Lung (tissue), 12 donors: ENCODE measurements around the gene FBF1. TPM values are rescaled to one million over a fixed set of nuclear protein-coding genes. Genes with fewer than 3 reads are reported as not detected.

ENCODE experiments used
- ATAC-seq: fragments of 200-7000 bp; cut with Tn5 transposase; one replicate; pipeline ENCODE4 v1.9.1; 2020; ENCODE audit warnings: moderate number of reproducible peaks; ENCODE audit not compliant: insufficient read depth, low FRiP score
- DNase-seq, 3 donors: peaks; one replicate each; pipeline ENCODE4 v3.0.0-alpha.2; 2013 to 2017
- H3K27ac ChIP-seq, 2 donors: one replicate each; pipeline ENCODE4 v1.5.1; 2013; ENCODE audit warnings: mild to moderate bottlenecking in 2 of 2, moderate library complexity in 2 of 2, control low read depth in 1 of 2, inconsistent platforms in 1 of 2, low read depth in 1 of 2, low read length in 1 of 2
- H3K27me3 ChIP-seq, 3 donors: one replicate each; pipeline ENCODE4 v1.5.1; 2013; ENCODE audit warnings: low read length in 2 of 3; ENCODE audit not compliant: control insufficient read depth in 3 of 3, insufficient read depth in 3 of 3
- H3K36me3 ChIP-seq, 4 donors: one replicate each; pipeline ENCODE4 v1.5.1; 2013; ENCODE audit warnings: low read length in 4 of 4, mild to moderate bottlenecking in 1 of 4, moderate library complexity in 1 of 4; ENCODE audit not compliant: control insufficient read depth in 4 of 4, insufficient read depth in 4 of 4
- H3K4me1 ChIP-seq, 5 donors: one replicate each; pipeline ENCODE4 v1.5.1; 2013; ENCODE audit warnings: low read length in 5 of 5, mild to moderate bottlenecking in 2 of 5, moderate library complexity in 1 of 5; ENCODE audit not compliant: control insufficient read depth in 5 of 5, insufficient read depth in 5 of 5
- H3K4me3 ChIP-seq: one replicate; pipeline ENCODE4 v1.5.1; 2013; ENCODE audit warnings: mild to moderate bottlenecking, control low read depth, moderate library complexity
- H3K9ac ChIP-seq, 2 donors: one replicate each; pipeline ENCODE4 v1.5.1; 2013; ENCODE audit warnings: low read length in 2 of 2, control low read depth in 1 of 2; ENCODE audit not compliant: insufficient read depth in 1 of 2
- H3K9me3 ChIP-seq, 4 donors: one replicate each; pipeline ENCODE4 v1.5.1; 2013; ENCODE audit warnings: low read length in 3 of 4, mild to moderate bottlenecking in 1 of 4, moderate library complexity in 1 of 4; ENCODE audit not compliant: control insufficient read depth in 4 of 4, insufficient read depth in 3 of 4
- CTCF ChIP-seq: IDR thresholded peaks from 2 replicates; pipeline ENCODE4 v1.5.1; 2012; ENCODE audit warnings: mild to moderate bottlenecking; ENCODE audit errors: control extremely low read depth, extremely low read depth
- WGBS, 2 donors: extraction: QIAGEN DNeasy Blood & Tissue Kit; methylation state at CpG; one replicate each; pipeline ENCODE4 v1.1.7; 2013; 5-methylcytosine and 5-hydroxymethylcytosine counted together
- polyA plus RNA-seq, 2 donors: library from polyadenylated mRNA; stranded (reverse); fragments of 200-250 nt; gene quantifications; one replicate each; pipeline ENCODE4 v1.2.1, GENCODE V29; 2013
- total RNA-seq, 2 donors: library from RNA; depleted of rRNA in 1 of 2; stranded (reverse); fragments of >200 nt in 1 of 2; gene quantifications; one replicate each; pipeline ENCODE4 v1.2.1, GENCODE V29; 2014 to 2021
- donor health status: control.
- donor health status: control.
- donor health status: Bipolar disorder and iron deficiency.
- donor health status: healthy.
- donor health status: DM: yes; HTN: yes; CAD: no.

Gene FBF1
- total and polyA plus RNA-seq, 4 donors: 4.6 to 18.7 (median 13.1) TPM

- no peak for TF ChIP-seq CTCF
- H3K9me3 ChIP-seq: no peaks in the 10 kb centered on the region
- no peaks in the 10 kb centered on the region for H3K27me3 ChIP-seq
- WGBS, 2 donors: 93 to 94% methylated on average over 18 of the region's 18 CpGs
- H3K4me3 ChIP-seq: no peak overlapping the region
- H3K36me3 ChIP-seq: peaks cover 0 to 30% (median 1%) of the 10 kb centered on the region in 4 donors
- peaks cover 0 to 38% (median 9%) of the 10 kb centered on the region in 5 donors for H3K4me1 ChIP-seq
- H3K27ac ChIP-seq: no peak overlapping the region
- H3K9ac ChIP-seq: no peak overlapping the region
- DNase-seq: no peak
- no peak for ATAC-seq
These were observed 47.4 kb downstream of the FBF1 start for GRCh38 chr17:75893305-75894048.

DNA sequence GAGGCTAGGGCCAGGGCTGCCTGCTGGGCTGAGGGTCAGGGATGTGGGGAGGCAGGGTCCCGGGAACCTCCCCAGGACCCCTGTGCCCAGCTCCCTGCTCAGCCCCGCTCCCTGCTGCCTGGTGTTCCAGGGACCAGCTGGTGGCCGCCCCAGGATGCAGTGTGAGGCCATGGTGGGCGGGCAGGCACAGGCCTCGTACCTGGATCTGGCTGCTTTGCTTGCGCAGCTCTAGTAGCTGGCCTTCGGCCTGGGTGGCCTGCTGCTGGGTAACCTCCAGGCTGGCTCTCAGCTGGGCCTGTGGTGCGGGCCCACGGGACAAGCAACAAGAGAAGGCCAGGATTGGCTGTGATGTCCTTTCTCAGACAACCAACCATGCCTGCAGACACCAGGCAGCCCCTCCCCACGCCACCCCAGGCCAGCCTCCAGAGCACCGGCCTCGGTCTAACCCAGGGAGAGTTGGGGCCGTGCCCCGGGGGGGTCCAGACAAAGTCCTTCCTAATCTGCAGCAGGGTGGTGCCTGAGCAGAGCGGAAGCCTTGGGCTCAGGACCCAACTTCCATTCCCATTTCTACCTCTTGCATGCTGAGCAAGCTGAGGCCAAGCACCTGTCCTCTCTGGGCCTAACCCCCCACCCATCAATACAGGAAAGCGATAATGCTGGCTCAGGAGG is 48.2 kb downstream of the FBF1 start:
- 89 to 91% methylated on average over 16 of the region's 16 CpGs for WGBS, 2 donors
- ATAC-seq: no peak
- DNase-seq: no peak
- Histone ChIP-seq H3K27ac (no peak overlapping the region), H3K27me3 (no peaks in the 10 kb centered on the region), H3K9ac (no peak overlapping the region), H3K36me3 (peaks cover 0 to 31% (median 0%) of the 10 kb centered on the region in 4 donors), H3K9me3 (no peaks in the 10 kb centered on the region), H3K4me3 (no peak overlapping the region), H3K4me1 (peaks cover 0 to 34% (median 9%) of the 10 kb centered on the region in 5 donors)
- no peak for TF ChIP-seq CTCF

GRCh38 chr17:75891605-75892555 is 49.0 kb downstream of the FBF1 start:
- DNase-seq: no peak
- no peak overlapping the region for H3K27ac ChIP-seq
- no peak overlapping the region for H3K4me3 ChIP-seq
- H3K4me1 ChIP-seq: peaks cover 0 to 27% (median 9%) of the 10 kb centered on the region in 5 donors
- no peak overlapping the region for H3K9ac ChIP-seq
- ATAC-seq: no peak
- H3K36me3 ChIP-seq: peaks cover 0 to 31% (median 0%) of the 10 kb centered on the region in 4 donors
- WGBS, 2 donors: 83 to 86% methylated on average over 32 of the region's 32 CpGs
- TF ChIP-seq CTCF: no peak
- no peaks in the 10 kb centered on the region for H3K27me3 ChIP-seq
- H3K9me3 ChIP-seq: no peaks in the 10 kb centered on the region
